Panc1 (cell line): ENCODE measurements around the gene TEN1. TPM values are rescaled to one million over a fixed set of nuclear protein-coding genes. Genes with fewer than 3 reads are reported as not detected.

Source experiments
- ATAC-seq: fragments of 200-7000 bp; cut with Tn5 transposase; 2 replicates; pipeline ENCODE4 v1.9.1; 2020; ENCODE audit warnings: mild to moderate bottlenecking, moderate library complexity
- BruUV-seq: library from RNA; stranded (reverse); fragments of 400-500 nt; replicated peaks from 2 replicates; lab custom pipeline; 2021; lab: Mats Ljungman, UMichigan
- CTCF ChIA-PET: fragments of 300-600 bp; sonication (Branson Sonifier 250); formaldehyde crosslinking; loops from one replicate; lab custom pipeline; 2022; ENCODE audit warnings: antibody characterized with exemption; lab: Charles Lee
- POLR2A ChIA-PET: fragments of 300-600 bp; sonication (Branson Sonifier 250); formaldehyde crosslinking; loops from one replicate; lab custom pipeline; 2022; ENCODE audit warnings: antibody characterized with exemption; lab: Charles Lee
- DNase-seq: peaks from one replicate; pipeline ENCODE4 v3.0.0-alpha.2; 2010; ENCODE audit warnings: low read depth, low spot score
- H3K27ac ChIP-seq: 2 replicates; pipeline ENCODE4 v1.5.1; 2011; ENCODE audit warnings: mild to moderate bottlenecking, low read length, inconsistent platforms
- H3K27me3 ChIP-seq: fragments of 200-500 bp; sonication (Bioruptor generic); 2 replicates; pipeline ENCODE4 v1.6.0; 2014; ENCODE audit warnings: low read length, inconsistent platforms; ENCODE audit not compliant: control insufficient read depth, insufficient read depth
- H3K36me3 ChIP-seq: fragments of 200-500 bp; sonication (Bioruptor generic); 2 replicates; pipeline ENCODE4 v1.5.1; 2014; ENCODE audit warnings: inconsistent platforms, mild to moderate bottlenecking, low read length, moderate library complexity; ENCODE audit not compliant: control insufficient read depth, insufficient read depth
- H3K4me1 ChIP-seq: 2 replicates; pipeline ENCODE4 v1.5.1; 2011; ENCODE audit warnings: inconsistent platforms, mild to moderate bottlenecking, low read length, moderate library complexity; ENCODE audit not compliant: control insufficient read depth, insufficient read depth
- H3K4me3 ChIP-seq, 2 experiments: 2 replicates each; pipeline ENCODE4 v1.5.1; 2011 to 2012; ENCODE audit warnings: low read depth in 2 of 2, low read length in 2 of 2, mild to moderate bottlenecking in 2 of 2, inconsistent platforms in 1 of 2, moderate library complexity in 1 of 2
- H3K9me3 ChIP-seq: fragments of 200-500 bp; sonication (Bioruptor generic); 2 replicates; pipeline ENCODE4 v1.5.1; 2014; ENCODE audit warnings: low read depth, mild to moderate bottlenecking, inconsistent platforms, low read length, moderate library complexity; ENCODE audit not compliant: control insufficient read depth, insufficient read depth
- CTCF ChIP-seq: fragments of 450-650 bp; IDR thresholded peaks from 2 replicates; pipeline ENCODE4 v1.5.1; 2017; ENCODE audit warnings: mild to moderate bottlenecking
- POLR2AphosphoS5 ChIP-seq: IDR thresholded peaks from 2 replicates; pipeline ENCODE4 v1.6.1; 2012; ENCODE audit warnings: mild to moderate bottlenecking, low read depth, low read length, moderate library complexity
- REST ChIP-seq, 2 experiments: IDR thresholded peaks; 2 replicates each; pipeline ENCODE4 v1.6.1; 2011 to 2012; ENCODE audit warnings: low read depth in 2 of 2, control low read depth in 1 of 2, low read length in 1 of 2, mild to moderate bottlenecking in 1 of 2, moderate library complexity in 1 of 2; ENCODE audit not compliant: insufficient read depth in 1 of 2
- SIN3A ChIP-seq: IDR thresholded peaks from 2 replicates; pipeline ENCODE4 v1.6.1; 2012; ENCODE audit warnings: low read depth, mild to moderate bottlenecking, low read length, moderate library complexity, borderline replicate concordance; ENCODE audit not compliant: insufficient read depth
- TCF7L2 ChIP-seq: IDR thresholded peaks from 2 replicates; pipeline ENCODE4 v1.6.1; 2011; ENCODE audit warnings: mild to moderate bottlenecking, low read depth, low read length, inconsistent platforms
- in situ Hi-C: cut with HindIII; loops from 2 replicates; pipeline ENCODE4 v1.10.0; 2016; ENCODE audit warnings: low sequenced_read_pairs, low pct_unique_long_range_greater_than_20kb
- intact Hi-C: fragments of 100-400 bp; cut with micrococcal nuclease; formaldehyde crosslinking; loops from one replicate; pipeline ENCODE4 v1.10.0; 2022; ENCODE audit not compliant: unreplicated experiment
- total RNA-seq: library from RNA; stranded (reverse); gene quantifications from one replicate; pipeline ENCODE4 v1.2.1, GENCODE V29; 2021; ENCODE audit not compliant: unreplicated experiment

Gene TEN1
- total RNA-seq, 1 experiment from 2014 or later: 41.3 TPM

DNA sequence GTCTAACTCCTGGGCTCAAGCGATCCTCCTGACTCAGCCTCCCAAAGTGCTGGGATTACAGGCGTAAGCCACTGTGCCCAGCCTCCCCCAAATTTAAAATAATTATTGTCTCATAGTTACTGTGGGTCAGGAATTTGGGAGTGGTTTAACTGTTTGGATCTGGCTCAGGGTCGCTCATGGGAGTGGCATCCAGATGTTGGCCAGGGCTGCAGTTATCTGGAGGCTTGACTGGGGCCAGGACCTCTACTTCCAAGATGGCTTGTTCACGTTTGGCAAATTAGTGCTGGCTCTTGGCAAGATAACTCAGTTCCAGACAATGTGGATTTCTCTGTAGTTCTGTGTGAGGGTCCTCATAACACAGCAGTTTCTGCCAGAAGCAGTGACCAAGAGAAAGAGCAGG is 8.0 kb downstream of the TEN1 start:
- intact Hi-C loops: no loop called here
- DNase-seq (no peak), ATAC-seq (no peak)
- Histone ChIP-seq H3K9me3 (no peaks in the 10 kb centered on the region), H3K4me1 (no peaks in the 10 kb centered on the region), H3K4me3 (no peak overlapping the region), H3K27me3 (no peaks in the 10 kb centered on the region), H3K36me3 (no peaks in the 10 kb centered on the region), H3K27ac (no peak overlapping the region)
- in situ Hi-C loops: no loop called here
- no TSS peak for BruUV-seq
- no peak for TF ChIP-seq REST (IDR thresholded peaks at IDR 0.05; ENCODE audit: insufficient read depth in 1 of 2, low read depth in 2 of 2, low read length in 1 of 2)
- no peak for TF ChIP-seq CTCF
- TF ChIP-seq SIN3A: no peak
- no peak for TF ChIP-seq POLR2AphosphoS5
- ChIA-PET CTCF (no interaction called here), POLR2A (no interaction called here)

- no peaks in the 10 kb centered on the region for H3K4me1 ChIP-seq
- H3K4me3 ChIP-seq: no peak overlapping the region
- CTCF ChIA-PET: interaction anchor here (0.7 kb wide), 1 partner anchor 86 kb away, joined by 5 read pairs; no protein-coding TSS in a partner anchor
- H3K27me3 ChIP-seq: no peaks in the 10 kb centered on the region
- no peak overlapping the region for H3K27ac ChIP-seq
- H3K9me3 ChIP-seq: no peaks in the 10 kb centered on the region
- TF ChIP-seq REST (IDR thresholded peaks at IDR 0.05; ENCODE audit: insufficient read depth in 1 of 2, low read depth in 2 of 2, low read length in 1 of 2): no peak
- no peak for TF ChIP-seq POLR2AphosphoS5
- TF ChIP-seq TCF7L2: no peak
- TF ChIP-seq CTCF: no peak
- TF ChIP-seq SIN3A: no peak
- POLR2A ChIA-PET: interaction anchor here (0.7 kb wide), 1 partner anchor 11 kb away, joined by 4 read pairs; no protein-coding TSS in a partner anchor
- DNase-seq (no peak), ATAC-seq (no peak)
- intact Hi-C loops: no loop called here
- H3K36me3 ChIP-seq: no peaks in the 10 kb centered on the region
- in situ Hi-C loops: no loop called here
- no TSS peak for BruUV-seq
Observed at GRCh38 chr17:75991396-75991795, 12.4 kb downstream of the TEN1 start.
